ENCODE measurements around the gene IFI27L2. TPM values are rescaled to one million over a fixed set of nuclear protein-coding genes. Genes with fewer than 3 reads are reported as not detected.

IFI27L2 gene, protein sequence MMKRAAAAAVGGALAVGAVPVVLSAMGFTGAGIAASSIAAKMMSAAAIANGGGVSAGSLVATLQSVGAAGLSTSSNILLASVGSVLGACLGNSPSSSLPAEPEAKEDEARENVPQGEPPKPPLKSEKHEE
- total RNA-seq (100 to 1,000 TPM in 5 of 9 donors, 10 to 100 TPM in 4; 85.9 to 312 (median 109) TPM), polyA plus RNA-seq (100 to 1,000 TPM in 2 of 3 donors, 10 to 100 TPM in 1; 51.3 to 499 (median 291) TPM)
- long read RNA-seq, donor 1, transcript IFI27L2-203 (2 exons, 676 nt): minor isoform, 5 of 80 reads
- long read RNA-seq, donor 1, transcript IFI27L2-201 (4 exons, 511 nt): major isoform, 57 of 80 reads
- long read RNA-seq, donor 1, transcript IFI27L2-204 (3 exons, 516 nt): minor isoform, 18 of 80 reads
- long read RNA-seq, donor 1, partial matches to known transcripts: 0 of 80 reads
- long read RNA-seq, donor 1, other reads (novel, unspliced or antisense): 0 of 80 reads
- long read RNA-seq, donor 2, transcript IFI27L2-204 (3 exons, 516 nt): minor isoform, 6 of 65 reads
- long read RNA-seq, donor 2, transcript IFI27L2-201 (4 exons, 511 nt): major isoform, 56 of 65 reads
- long read RNA-seq, donor 2, partial matches to known transcripts: 0 of 65 reads
- long read RNA-seq, donor 2, other reads (novel, unspliced or antisense): 0 of 65 reads
- long read RNA-seq, donor 3, transcript IFI27L2-203 (2 exons, 676 nt): minor isoform, 6 of 76 reads
- long read RNA-seq, donor 3, transcript IFI27L2-204 (3 exons, 516 nt): minor isoform, 13 of 76 reads
- long read RNA-seq, donor 3, transcript IFI27L2-201 (4 exons, 511 nt): major isoform, 57 of 76 reads
- long read RNA-seq, donor 3, partial matches to known transcripts: 0 of 76 reads
- long read RNA-seq, donor 3, other reads (novel, unspliced or antisense): 0 of 76 reads
- long read RNA-seq, donor 4, transcript IFI27L2-201 (4 exons, 511 nt): major isoform, 104 of 121 reads
- long read RNA-seq, donor 4, transcript IFI27L2-204 (3 exons, 516 nt): minor isoform, 7 of 121 reads
- long read RNA-seq, donor 4, partial matches to known transcripts: 0 of 121 reads
- long read RNA-seq, donor 4, other reads (novel, unspliced or antisense): 6 of 121 reads
- long read RNA-seq, donor 5, transcript IFI27L2-201 (4 exons, 511 nt): major isoform, 113 of 134 reads
- long read RNA-seq, donor 5, transcript IFI27L2-204 (3 exons, 516 nt): minor isoform, 7 of 134 reads
- long read RNA-seq, donor 5, partial matches to known transcripts: 8 of 134 reads
- long read RNA-seq, donor 5, other reads (novel, unspliced or antisense): 3 of 134 reads
- long read RNA-seq, donor 6, transcript IFI27L2-201 (4 exons, 511 nt): major isoform, 109 of 141 reads
- long read RNA-seq, donor 6, transcript IFI27L2-204 (3 exons, 516 nt): minor isoform, 20 of 141 reads
- long read RNA-seq, donor 6, transcript IFI27L2-203 (2 exons, 676 nt): minor isoform, 8 of 141 reads
- long read RNA-seq, donor 6, partial matches to known transcripts: 0 of 141 reads
- long read RNA-seq, donor 6, other reads (novel, unspliced or antisense): 3 of 141 reads
- long read RNA-seq, donor 7, transcript IFI27L2-204 (3 exons, 516 nt): minor isoform, 12 of 69 reads
- long read RNA-seq, donor 7, transcript IFI27L2-203 (2 exons, 676 nt): minor isoform, 6 of 69 reads
- long read RNA-seq, donor 7, transcript IFI27L2-201 (4 exons, 511 nt): major isoform, 51 of 69 reads
- long read RNA-seq, donor 7, partial matches to known transcripts: 0 of 69 reads
- long read RNA-seq, donor 7, other reads (novel, unspliced or antisense): 0 of 69 reads
- long read RNA-seq, donor 8, transcript IFI27L2-201 (4 exons, 511 nt): major isoform, 108 of 140 reads
- long read RNA-seq, donor 8, transcript IFI27L2-203 (2 exons, 676 nt): minor isoform, 10 of 140 reads
- long read RNA-seq, donor 8, transcript IFI27L2-204 (3 exons, 516 nt): minor isoform, 22 of 140 reads
- long read RNA-seq, donor 8, partial matches to known transcripts: 0 of 140 reads
- long read RNA-seq, donor 8, other reads (novel, unspliced or antisense): 0 of 140 reads
- long read RNA-seq, donor 9, transcript IFI27L2-201 (4 exons, 511 nt): major isoform, 49 of 67 reads
- long read RNA-seq, donor 9, transcript IFI27L2-204 (3 exons, 516 nt): minor isoform, 14 of 67 reads
- long read RNA-seq, donor 9, partial matches to known transcripts: 0 of 67 reads
- long read RNA-seq, donor 9, other reads (novel, unspliced or antisense): 0 of 67 reads
- long read RNA-seq, donor 10, transcript IFI27L2-201 (4 exons, 511 nt): major isoform, 31 of 37 reads
- long read RNA-seq, donor 10, transcript IFI27L2-204 (3 exons, 516 nt): minor isoform, 5 of 37 reads
- long read RNA-seq, donor 10, partial matches to known transcripts: 0 of 37 reads
- long read RNA-seq, donor 10, other reads (novel, unspliced or antisense): 0 of 37 reads

DNA sequence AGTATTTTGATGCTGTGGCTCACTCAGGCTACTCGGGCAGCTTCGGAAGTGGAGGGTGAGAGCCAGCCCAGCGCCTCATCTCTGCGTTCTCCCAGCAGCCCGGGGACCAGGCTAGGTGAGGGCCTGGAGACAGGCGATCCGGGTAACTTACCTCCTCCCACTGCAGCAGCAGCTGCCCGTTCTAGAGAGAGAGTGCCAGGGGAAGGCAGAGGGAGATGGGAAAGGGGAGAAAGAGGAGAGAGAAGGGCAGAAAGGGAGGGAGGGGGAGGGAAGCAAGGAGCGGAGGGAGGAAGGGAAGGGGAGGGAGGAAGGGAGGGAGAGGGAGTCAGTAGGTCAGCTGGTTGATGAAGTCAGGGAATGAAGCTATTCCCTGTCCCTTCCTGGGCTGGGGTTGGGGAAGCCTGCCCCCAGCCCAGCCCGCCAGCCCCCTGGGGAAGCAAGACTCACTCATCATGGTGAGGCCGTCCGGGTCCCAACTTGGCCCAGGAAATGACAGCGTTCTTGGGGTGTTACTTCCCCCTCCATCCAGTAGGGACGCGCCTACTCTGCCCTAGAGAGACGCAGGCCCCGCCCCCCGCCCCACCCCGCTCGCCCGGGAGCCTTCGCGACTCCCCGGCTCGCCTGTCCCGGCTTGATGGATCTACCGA is at the start of gene IFI27L2:
TSS of gene IFI27L2 (minus strand) at position 494 of the 647 bp plus-strand sequence. CDS start at position 454, 40 bp downstream.
- Histone ChIP-seq H3K9me3 (replicated peaks in 1 of 3) (no peaks in the 10 kb centered on the region), H3K27ac (peak within 1 kb of the TSS; percentile 8 to 89 (median 74)), H3K4me1 (replicated peaks in 1 of 2) (peaks cover 4 to 11% of the 10 kb centered on the region in 2 donors), H3K27me3 (no peaks in the 10 kb centered on the region), H3K36me3 (replicated peaks in 1 of 2) (peaks cover 0 to 6% of the 10 kb centered on the region in 2 donors), H3K4me3 (peak within 1 kb of the TSS; percentile 11 to 61 (median 28))
- TF ChIP-seq, protein P1, sequence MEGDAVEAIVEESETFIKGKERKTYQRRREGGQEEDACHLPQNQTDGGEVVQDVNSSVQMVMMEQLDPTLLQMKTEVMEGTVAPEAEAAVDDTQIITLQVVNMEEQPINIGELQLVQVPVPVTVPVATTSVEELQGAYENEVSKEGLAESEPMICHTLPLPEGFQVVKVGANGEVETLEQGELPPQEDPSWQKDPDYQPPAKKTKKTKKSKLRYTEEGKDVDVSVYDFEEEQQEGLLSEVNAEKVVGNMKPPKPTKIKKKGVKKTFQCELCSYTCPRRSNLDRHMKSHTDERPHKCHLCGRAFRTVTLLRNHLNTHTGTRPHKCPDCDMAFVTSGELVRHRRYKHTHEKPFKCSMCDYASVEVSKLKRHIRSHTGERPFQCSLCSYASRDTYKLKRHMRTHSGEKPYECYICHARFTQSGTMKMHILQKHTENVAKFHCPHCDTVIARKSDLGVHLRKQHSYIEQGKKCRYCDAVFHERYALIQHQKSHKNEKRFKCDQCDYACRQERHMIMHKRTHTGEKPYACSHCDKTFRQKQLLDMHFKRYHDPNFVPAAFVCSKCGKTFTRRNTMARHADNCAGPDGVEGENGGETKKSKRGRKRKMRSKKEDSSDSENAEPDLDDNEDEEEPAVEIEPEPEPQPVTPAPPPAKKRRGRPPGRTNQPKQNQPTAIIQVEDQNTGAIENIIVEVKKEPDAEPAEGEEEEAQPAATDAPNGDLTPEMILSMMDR (IDR thresholded peaks at IDR 0.05): peak in 5 of 6 experiments; percentile 22 to 49 (median 46)
- peak in 1 of 2 donors; percentile 32 for TF ChIP-seq POLR2A (IDR thresholded peaks at IDR 0.05)
- intact Hi-C loops (cut with DNase I): loop anchor here in 1 of 2 donors (10.0 kb wide), 1 partner anchor 54 kb away; no protein-coding TSS in a partner anchor
- 0 to 2% (median 1%) methylated on average over 21 to 27 of the region's 27 CpGs for whole genome bisulfite sequencing, 4 donors
- DNase-seq: peak; percentile 73 to 91 (median 82)

DNA sequence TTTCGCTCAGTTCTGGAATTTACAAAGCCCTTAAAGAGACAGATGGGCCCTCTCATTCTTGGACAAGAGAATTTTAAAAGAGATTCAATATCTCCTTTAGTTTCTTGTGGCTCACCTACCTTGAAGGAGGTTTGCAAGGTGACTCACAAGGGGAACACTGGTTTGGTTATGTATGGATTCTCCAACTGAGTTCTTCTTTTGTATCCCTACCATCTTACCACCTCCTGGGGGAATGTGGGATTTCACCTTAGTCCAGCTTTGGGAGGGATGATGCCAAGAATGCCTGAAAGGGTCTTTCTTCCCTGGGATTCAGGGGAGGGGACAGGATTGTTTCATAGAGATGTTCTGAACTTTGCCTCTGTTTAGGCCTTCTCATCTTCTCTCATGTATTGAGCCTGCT is 48.4 kb upstream of the IFI27L2 start:
- no peak for DNase-seq
- H3K27me3 ChIP-seq: peaks cover 20% of the 10 kb centered on the region
- H3K4me3 ChIP-seq: no peak overlapping the region
- no peak for TF ChIP-seq POLR2A (IDR thresholded peaks at IDR 0.05)
- TF ChIP-seq, protein P1 (IDR thresholded peaks at IDR 0.05): no peak
- peaks cover 0 to 15% of the 10 kb centered on the region in 2 donors for H3K4me1 ChIP-seq (replicated peaks in 1 of 2)
- intact Hi-C loops (cut with DNase I): no loop called here
- no peaks in the 10 kb centered on the region for H3K36me3 ChIP-seq (replicated peaks in 1 of 2)
- H3K27ac ChIP-seq: no peak overlapping the region
- WGBS, 4 donors: 82 to 96% (median 89%) methylated on average over 1 of the region's 1 CpG
- H3K9me3 ChIP-seq (replicated peaks in 1 of 3): no peaks in the 10 kb centered on the region

All from adrenal gland (tissue), 19 donors.